Gastroesophageal sphincter (tissue), 4 donors: ENCODE data around the gene PRAC1. TPM values are rescaled to one million over a fixed set of nuclear protein-coding genes. Genes with fewer than 3 reads are reported as not detected.

Experiments used
- ATAC-seq: fragments of 150-250 bp; one replicate; pipeline ENCODE4 v1.9.1; 2016; ENCODE audit warnings: mild to moderate bottlenecking, moderate library complexity
- H3K27ac ChIP-seq, 4 donors: fragments of 200-600 bp; sonication (generic) in 3 of 4; 1 replicate in 3 of 4; 2 replicates in 1 of 4; pipeline ENCODE4 v1.5.1; 2016 to 2019
- H3K27me3 ChIP-seq: fragments of 200-600 bp; sonication (generic); one replicate; pipeline ENCODE4 v1.5.1; 2019
- H3K36me3 ChIP-seq, 2 donors: fragments of 200-600 bp; sonication (generic); one replicate each; pipeline ENCODE4 v1.5.1; 2019; ENCODE audit warnings: control low read depth in 1 of 2
- H3K4me1 ChIP-seq, 3 donors: fragments of 200-600 bp; sonication (generic); 1 replicate in 2 of 3; 2 replicates in 1 of 3; pipeline ENCODE4 v1.5.1; 2016 to 2019; ENCODE audit warnings: control low read depth in 2 of 3
- H3K4me3 ChIP-seq, 2 donors: fragments of 200-600 bp; sonication (generic); one replicate each; pipeline ENCODE4 v1.5.1; 2019; ENCODE audit warnings: mild to moderate bottlenecking in 1 of 2, moderate library complexity in 1 of 2
- H3K9me3 ChIP-seq, 3 donors: fragments of 200-600 bp; sonication (generic); one replicate each; pipeline ENCODE4 v1.5.1; 2017 to 2019; ENCODE audit warnings: control low read depth in 2 of 3
- CTCF ChIP-seq, 4 experiments: fragments of 200-600 bp in 2 of 4; fragments of 450-650 bp in 2 of 4; sonication (generic) in 1 of 4; IDR thresholded peaks; one replicate each; pipeline ENCODE4 v1.5.1; 2017 to 2019; ENCODE audit warnings: antibody characterized with exemption in 4 of 4, mild to moderate bottlenecking in 2 of 4, moderate library complexity in 2 of 4
- EP300 ChIP-seq: sonication (generic); formaldehyde crosslinking; IDR thresholded peaks from one replicate; pipeline ENCODE4 v1.6.1; 2017; ENCODE audit warnings: antibody characterized with exemption, mild to moderate bottlenecking
- POLR2A ChIP-seq, 2 donors: fragments of 450-650 bp; IDR thresholded peaks; one replicate each; pipeline ENCODE4 v1.6.1; 2017; ENCODE audit warnings: antibody characterized with exemption in 2 of 2, mild to moderate bottlenecking in 2 of 2, moderate library complexity in 1 of 2
- POLR2AphosphoS5 ChIP-seq: sonication (generic); formaldehyde crosslinking; IDR thresholded peaks from one replicate; pipeline ENCODE4 v1.6.1; 2017; ENCODE audit warnings: antibody characterized with exemption
- WGBS, 2 donors: methylation state at CpG; one replicate each; pipeline ENCODE4 v1.1.5; 2018; ENCODE audit warnings: low coverage in 1 of 2; 5-methylcytosine and 5-hydroxymethylcytosine counted together
- small RNA-seq, 4 donors: library from RNA; depleted of rRNA; stranded (forward); fragments of <200 nt; gene quantifications; one replicate each; pipeline ENCODE3, GENCODE V24; 2016
- total RNA-seq, 4 donors: library from RNA; depleted of rRNA; stranded (reverse); fragments of >200 nt; gene quantifications; one replicate each; pipeline ENCODE4 v1.1.0, GENCODE V29; 2016

Gene PRAC1
- total RNA-seq, 4 donors from 2014 or later: not detected

DNA sequence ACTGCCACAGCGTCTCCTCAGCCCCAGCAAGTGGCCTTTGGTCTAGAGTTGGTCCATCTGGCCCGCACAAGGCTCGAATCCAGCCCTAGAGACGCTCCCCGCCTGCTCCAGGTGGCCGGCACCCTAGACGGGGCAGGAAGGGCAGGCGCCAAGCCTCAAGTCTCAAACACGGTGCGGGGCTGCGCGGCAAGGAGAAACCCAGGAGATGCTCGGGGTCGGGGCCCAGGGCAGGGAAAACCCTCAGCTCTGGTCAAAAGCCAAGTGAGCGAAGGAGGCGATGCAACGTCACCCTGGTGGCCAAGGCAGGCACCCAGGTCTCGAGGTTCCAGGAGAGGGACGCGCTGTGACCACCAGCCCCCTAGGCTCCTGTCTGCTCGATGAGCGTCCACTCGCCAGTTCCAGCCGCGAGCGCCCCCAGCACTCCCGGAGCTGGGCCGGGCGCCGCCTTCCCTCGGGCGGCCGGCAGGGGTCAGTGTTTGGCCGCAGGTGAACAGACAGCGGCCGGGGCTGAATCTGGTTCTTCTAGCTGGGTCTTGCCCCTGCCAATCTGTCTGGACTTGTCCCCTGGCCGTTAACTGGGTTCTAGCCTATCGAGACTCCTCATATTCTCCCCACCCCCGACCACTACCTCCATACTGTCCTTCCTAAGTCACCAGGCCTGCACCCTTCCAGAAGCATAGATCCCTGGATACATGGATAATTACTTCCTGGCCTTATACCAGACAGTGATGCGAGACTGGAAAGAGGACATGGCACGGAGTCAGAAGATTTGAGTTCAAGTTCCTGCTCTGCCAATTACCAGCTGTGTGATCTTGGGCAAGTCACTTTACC, 44.0 kb downstream of the PRAC1 start:
- H3K4me1 ChIP-seq: peaks cover 0 to 9% (median 4%) of the 10 kb centered on the region in 3 donors
- TF ChIP-seq EP300 (no peak), POLR2A (IDR thresholded peaks at IDR 0.05) (no peak), CTCF (IDR thresholded peaks at IDR 0.05) (peak; percentile 73 to 93 (median 86))
- WGBS, 2 donors: 15 to 21% methylated on average over 2 to 4 of the region's 41 CpGs

GRCh38 chr17:48676963-48677558, 45.3 kb downstream of the PRAC1 start:
- no peaks in the 10 kb centered on the region for H3K36me3 ChIP-seq
- H3K27me3 ChIP-seq: peaks cover 81% of the 10 kb centered on the region
- no peaks in the 10 kb centered on the region for H3K9me3 ChIP-seq
- H3K27ac ChIP-seq: no peak overlapping the region
- 59% methylated on average over 5 of the region's 6 CpGs; no CpG with 5 or more reads in 1 of the 2 donors for WGBS, 2 donors
- no peak for TF ChIP-seq EP300
- no peak for TF ChIP-seq POLR2AphosphoS5
- no peak for TF ChIP-seq POLR2A (IDR thresholded peaks at IDR 0.05)
- no peak for TF ChIP-seq CTCF (IDR thresholded peaks at IDR 0.05)
- no peak overlapping the region for H3K4me3 ChIP-seq
- ATAC-seq: no peak
- peaks cover 0 to 12% (median 4%) of the 10 kb centered on the region in 3 donors for H3K4me1 ChIP-seq

More for the DNA sequence above, 44.0 kb downstream of the PRAC1 start:
- Histone ChIP-seq H3K36me3 (no peaks in the 10 kb centered on the region), H3K4me3 (no peak overlapping the region), H3K9me3 (no peaks in the 10 kb centered on the region), H3K27me3 (peaks cover 90% of the 10 kb centered on the region), H3K27ac (no peak overlapping the region)
- ATAC-seq: peak; percentile 62

GRCh38 chr17:48672340-48672739, 50.0 kb downstream of the PRAC1 start:
- no peak for TF ChIP-seq CTCF (IDR thresholded peaks at IDR 0.05)
- no peak for TF ChIP-seq EP300
- no peak for TF ChIP-seq POLR2AphosphoS5
- no peak for TF ChIP-seq POLR2A (IDR thresholded peaks at IDR 0.05)
- peak overlapping the region in 1 of 2 donors; percentile 25 for H3K4me3 ChIP-seq
- no peak for ATAC-seq

More at GRCh38 chr17:48672340-48672739, 50.0 kb downstream of the PRAC1 start:
- Histone ChIP-seq H3K27ac (peak overlapping the region in 1 of 4 donors; percentile 51), H3K27me3 (peaks cover 63% of the 10 kb centered on the region), H3K4me1 (peaks cover 0 to 13% (median 0%) of the 10 kb centered on the region in 3 donors), H3K36me3 (no peaks in the 10 kb centered on the region), H3K9me3 (no peaks in the 10 kb centered on the region)
- 43 to 75% methylated on average over 1 to 2 of the region's 2 CpGs for WGBS, 2 donors

Small RNA genes within 50 kb of the gene (small RNA-seq; reads per million reads assigned to genes)
- gene AC091179.2 (0 reads per million in 4 donors), gene COX6B1P2 (0 reads per million in 4 donors), gene MIR3185 (0 reads per million in 4 donors), gene RF02132 (0 reads per million in 4 donors), gene RF02133 (0 reads per million in 4 donors), gene RN7SL125P (0 reads per million in 4 donors)

Other genes with a start within 250 kb of the PRAC1 start
- gene HOXB1, start 191.5 kb downstream of the PRAC1 start, total RNA-seq: not detected
- 10 to 100 TPM; 28.7 to 65.2 (median 38.8) TPM for gene HOXB2, start 177.4 kb downstream of the PRAC1 start, total RNA-seq
- 10 to 100 TPM in 1 of 4 donors, 1 to 10 TPM in 3; 3.0 to 12.9 (median 6.9) TPM for gene HOXB4, start 144.2 kb downstream of the PRAC1 start, total RNA-seq
- 10 to 100 TPM; 11.4 to 48.7 (median 24.2) TPM for gene HOXB3, start 132.3 kb downstream of the PRAC1 start, total RNA-seq
- 1 to 10 TPM in 3 of 4 donors, under 1 TPM in 1; 0.27 to 2.7 (median 1.4) TPM for gene HOXB5, start 128.7 kb downstream of the PRAC1 start, total RNA-seq
- 10 to 100 TPM in 1 of 4 donors, 1 to 10 TPM in 3; 4.9 to 40.1 (median 5.1) TPM for gene HOXB6, start 117.5 kb downstream of the PRAC1 start, total RNA-seq
- 1 to 10 TPM in 3 of 4 donors, under 1 TPM in 1; 0.78 to 8.9 (median 3.0) TPM for gene HOXB7, start 111.5 kb downstream of the PRAC1 start, total RNA-seq
- 1 to 10 TPM in 1 of 4 donors, under 1 TPM in 1, not detected in 2; 0.27 to 3.9 TPM for gene HOXB8, start 107.2 kb downstream of the PRAC1 start, total RNA-seq
- gene HOXB9, start 96.2 kb downstream of the PRAC1 start, total RNA-seq: not detected
- gene PRAC2, start 667 bp upstream of the PRAC1 start, total RNA-seq: not detected
- not detected for gene HOXB13, start 6.2 kb upstream of the PRAC1 start, total RNA-seq
- not detected for gene TTLL6, start 94.7 kb upstream of the PRAC1 start, total RNA-seq
- gene CALCOCO2, start 108.5 kb upstream of the PRAC1 start, total RNA-seq: 100 to 1,000 TPM; 177 to 244 (median 227) TPM
- gene ATP5MC1, start 170.3 kb upstream of the PRAC1 start, total RNA-seq: 100 to 1,000 TPM in 1 of 4 donors, 10 to 100 TPM in 3; 65.0 to 112 (median 82.7) TPM
- 10 to 100 TPM; 52.1 to 73.7 (median 60.4) TPM for gene UBE2Z, start 185.9 kb upstream of the PRAC1 start, total RNA-seq
- 100 to 1,000 TPM in 1 of 4 donors, 10 to 100 TPM in 3; 74.3 to 127 (median 97.0) TPM for gene SNF8, start 222.3 kb upstream of the PRAC1 start, total RNA-seq
- not detected for gene GIP, start 246.1 kb upstream of the PRAC1 start, total RNA-seq